T-cell (primary cell): ENCODE results near the gene MYT1. TPM values are rescaled to one million over a fixed set of nuclear protein-coding genes. Genes with fewer than 3 reads are reported as not detected.

Source experiments
- ATAC-seq, 4 experiments: fragments of 200-7000 bp in 3 of 4; fragments of 150-1000 bp in 1 of 4; cut with Tn5 transposase; replicated peaks in 1 of 4; 1 replicate in 3 of 4; 2 replicates in 1 of 4; pipeline ENCODE4 v1.10.0; 2021; ENCODE audit warnings: moderate library complexity in 3 of 4, mild to moderate bottlenecking in 2 of 4, moderate number of reproducible peaks in 1 of 4
- CTCF ChIA-PET, 2 donors: fragments of 300-600 bp; sonication (Branson Sonifier 250); formaldehyde crosslinking; loops; one replicate each; lab custom pipeline; 2022; ENCODE audit warnings: antibody characterized with exemption in 2 of 2; lab: Charles Lee
- POLR2A ChIA-PET, 2 donors: fragments of 300-600 bp; sonication (Branson Sonifier 250); formaldehyde crosslinking; loops; one replicate each; lab custom pipeline; 2022; ENCODE audit warnings: antibody characterized with exemption in 2 of 2; lab: Charles Lee
- DNase-seq, 35 experiments: peaks; one replicate each; pipeline versions ENCODE4 v3.0.0 to v3.0.0-alpha.2; 2013 to 2023
- H3K27ac ChIP-seq: one replicate; pipeline ENCODE4 v1.5.1; 2013; ENCODE audit warnings: low read length
- H3K27me3 ChIP-seq, 2 experiments: replicated peaks in 1 of 2; 1 replicate in 1 of 2; 2 replicates in 1 of 2; pipeline versions ENCODE4 v1.6.1 to v1.7.0; 2013; ENCODE audit warnings: low read length in 1 of 2, mixed read lengths in 1 of 2; ENCODE audit not compliant: control insufficient read depth in 2 of 2, insufficient read depth in 2 of 2; ENCODE audit errors: extremely low read depth in 1 of 2
- H3K36me3 ChIP-seq, 2 donors: 1 replicate in 1 of 2; 2 replicates in 1 of 2; pipeline versions ENCODE4 v1.6.1 to v1.7.0; 2013; ENCODE audit warnings: low read length in 1 of 2; ENCODE audit not compliant: control insufficient read depth in 2 of 2, insufficient read depth in 1 of 2; ENCODE audit errors: extremely low read depth in 1 of 2
- H3K4me1 ChIP-seq, 2 experiments: 1 replicate in 1 of 2; 2 replicates in 1 of 2; pipeline versions ENCODE4 v1.6.1 to v1.7.0; 2013; ENCODE audit warnings: low read length in 2 of 2, mixed read lengths in 1 of 2; ENCODE audit not compliant: insufficient read depth in 2 of 2, control insufficient read depth in 1 of 2; ENCODE audit errors: extremely low read depth in 1 of 2
- H3K4me3 ChIP-seq, 2 donors: 1 replicate in 1 of 2; 2 replicates in 1 of 2; pipeline versions ENCODE4 v1.5.1 to v1.7.0; 2013; ENCODE audit warnings: mild to moderate bottlenecking in 2 of 2, low read length in 1 of 2, moderate library complexity in 1 of 2; ENCODE audit not compliant: control insufficient read depth in 1 of 2; ENCODE audit errors: extremely low read depth in 1 of 2
- H3K9me3 ChIP-seq: 2 replicates; pipeline ENCODE4 v1.7.0; 2013
- H3K27ac Mint-ChIP-seq, 2 donors: one replicate each; pipeline ENCODE4 v1.8.0; 2020 to 2021; ENCODE audit warnings: mild to moderate bottlenecking in 2 of 2, mixed read lengths in 2 of 2
- H3K27me3 Mint-ChIP-seq, 2 donors: one replicate each; pipeline ENCODE4 v1.8.0; 2021 to 2022; ENCODE audit warnings: mixed read lengths in 2 of 2
- H3K36me3 Mint-ChIP-seq: one replicate; pipeline ENCODE4 v1.8.0; 2021; ENCODE audit warnings: mixed read lengths
- H3K4me1 Mint-ChIP-seq, 3 donors: one replicate each; pipeline ENCODE4 v1.8.0; 2020 to 2022; ENCODE audit warnings: mixed read lengths in 3 of 3, mild to moderate bottlenecking in 1 of 3
- H3K4me3 Mint-ChIP-seq, 3 donors: one replicate each; pipeline ENCODE4 v1.8.0; 2020 to 2022; ENCODE audit warnings: mild to moderate bottlenecking in 3 of 3, mixed read lengths in 3 of 3, moderate library complexity in 3 of 3
- H3K9me3 Mint-ChIP-seq, 3 donors: one replicate each; pipeline ENCODE4 v1.8.0; 2020 to 2022; ENCODE audit warnings: mixed read lengths in 3 of 3
- WGBS: methylation state at CpG from one replicate; pipeline ENCODE4 v1.1.5; 2013; ENCODE audit warnings: missing lambda C conversion rate; ENCODE audit not compliant: insufficient coverage; 5-methylcytosine and 5-hydroxymethylcytosine counted together
- total RNA-seq, 35 experiments: library from RNA in 6 of 35; stranded (reverse) in 6 of 35; fragments of 120-200 nt in 1 of 35; gene quantifications; one replicate each; pipeline versions ENCODE4 v1.2.1 to v1.2.4 and lab custom pipeline; 2013 to 2026

MYT1 gene
- total RNA-seq, 5 donors from 2014 or later (not counting 1 experiment from before 2014, with no cell fraction given), result 0.06 TPM; not detected in 4

- Histone ChIP-seq H3K4me3 (no peak overlapping the region), H3K27ac (no peak overlapping the region), H3K9me3 (no peaks in the 10 kb centered on the region), H3K27me3 (peaks cover 0 to 73% of the 10 kb centered on the region in 2 experiments), H3K36me3 (no peaks in the 10 kb centered on the region), H3K4me1 (no peaks in the 10 kb centered on the region)
- Mint-ChIP-seq H3K27me3 (peaks cover 3 to 5% of the 10 kb centered on the region in 2 donors), H3K4me1 (no peaks in the 10 kb centered on the region), H3K9me3 (no peaks in the 10 kb centered on the region), H3K36me3 (no peaks in the 10 kb centered on the region), H3K4me3 (no peak overlapping the region), H3K27ac (no peak overlapping the region)
- ChIA-PET POLR2A (no interaction called here), CTCF (no interaction called here)
- 75% methylated on average over 6 of the region's 8 CpGs for WGBS
- DNase-seq, result no peak
- ATAC-seq, result no peak
Observed at GRCh38 chr20:64206614-64207013, 42.4 kb downstream of the MYT1 start.

GRCh38 chr20:64207641-64208590 is 43.7 kb downstream of the MYT1 start:
- H3K27me3 Mint-ChIP-seq, result peaks cover 3 to 5% of the 10 kb centered on the region in 2 donors
- no peaks in the 10 kb centered on the region for H3K36me3 ChIP-seq
- 89% methylated on average over 21 of the region's 25 CpGs for WGBS
- H3K27ac Mint-ChIP-seq, result no peak overlapping the region
- no peaks in the 10 kb centered on the region for H3K9me3 Mint-ChIP-seq
- H3K4me1 Mint-ChIP-seq, result no peaks in the 10 kb centered on the region
- no peaks in the 10 kb centered on the region for H3K36me3 Mint-ChIP-seq
- no peak overlapping the region for H3K4me3 ChIP-seq
- DNase-seq (no peak), ATAC-seq (no peak)
- ChIA-PET CTCF (no interaction called here), POLR2A (no interaction called here)
- H3K4me3 Mint-ChIP-seq, result no peak overlapping the region
- H3K9me3 ChIP-seq, result no peaks in the 10 kb centered on the region
- H3K27ac ChIP-seq, result no peak overlapping the region
- H3K4me1 ChIP-seq, result no peaks in the 10 kb centered on the region
- H3K27me3 ChIP-seq, result peaks cover 0 to 61% of the 10 kb centered on the region in 2 experiments

GRCh38 chr20:64209148-64209547 is 44.9 kb downstream of the MYT1 start:
- Mint-ChIP-seq H3K9me3 (no peaks in the 10 kb centered on the region), H3K4me3 (no peak overlapping the region), H3K36me3 (no peaks in the 10 kb centered on the region)

GRCh38 chr20:64210656-64211369 is 46.6 kb downstream of the MYT1 start:
- Histone ChIP-seq H3K4me3 (no peak overlapping the region), H3K36me3 (no peaks in the 10 kb centered on the region), H3K9me3 (no peaks in the 10 kb centered on the region), H3K27me3 (peaks cover 0 to 51% of the 10 kb centered on the region in 2 experiments), H3K27ac (no peak overlapping the region), H3K4me1 (peaks cover 4 to 13% of the 10 kb centered on the region in 2 experiments)
- ATAC-seq (no peak), DNase-seq (no peak)
- no peaks in the 10 kb centered on the region for H3K36me3 Mint-ChIP-seq
- H3K4me1 Mint-ChIP-seq, result peaks cover 10 to 12% (median 12%) of the 10 kb centered on the region in 3 donors
- ChIA-PET POLR2A (no interaction called here), CTCF (no interaction called here)
- 67% methylated on average over 9 of the region's 15 CpGs for WGBS
- no peak overlapping the region for H3K4me3 Mint-ChIP-seq
- H3K27ac Mint-ChIP-seq, result no peak overlapping the region
- peaks cover under 1 to 2% of the 10 kb centered on the region in 2 donors for H3K27me3 Mint-ChIP-seq
- H3K9me3 Mint-ChIP-seq, result no peaks in the 10 kb centered on the region

More at GRCh38 chr20:64209148-64209547, 44.9 kb downstream of the MYT1 start:
- POLR2A ChIA-PET, result no interaction called here
- peaks cover 3 to 5% of the 10 kb centered on the region in 2 donors for H3K27me3 Mint-ChIP-seq
- H3K27ac ChIP-seq, result no peak overlapping the region
- peaks cover 0 to 60% of the 10 kb centered on the region in 2 experiments for H3K27me3 ChIP-seq
- H3K27ac Mint-ChIP-seq, result no peak overlapping the region
- no peak overlapping the region for H3K4me3 ChIP-seq
- DNase-seq (no peak), ATAC-seq (no peak)
- peaks cover 0 to under 1% of the 10 kb centered on the region in 2 experiments for H3K4me1 ChIP-seq
- no peaks in the 10 kb centered on the region for H3K9me3 ChIP-seq
- WGBS, result 85% methylated on average over 5 of the region's 7 CpGs
- CTCF ChIA-PET, result no interaction called here
- no peaks in the 10 kb centered on the region for H3K36me3 ChIP-seq
- H3K4me1 Mint-ChIP-seq, result no peaks in the 10 kb centered on the region

GRCh38 chr20:64211874-64212658 is 47.8 kb downstream of the MYT1 start:
- Histone ChIP-seq H3K4me3 (no peak overlapping the region), H3K36me3 (no peaks in the 10 kb centered on the region), H3K27ac (no peak overlapping the region), H3K9me3 (no peaks in the 10 kb centered on the region), H3K27me3 (peaks cover 0 to 41% of the 10 kb centered on the region in 2 experiments), H3K4me1 (peaks cover 4 to 17% of the 10 kb centered on the region in 2 experiments)
- H3K36me3 Mint-ChIP-seq, result no peaks in the 10 kb centered on the region
- ChIA-PET POLR2A (no interaction called here), CTCF (no interaction called here)
- DNase-seq, result no peak
- no peak overlapping the region for H3K27ac Mint-ChIP-seq
- 74% methylated on average over 9 of the region's 21 CpGs for WGBS
- no peak for ATAC-seq
- no peak overlapping the region for H3K4me3 Mint-ChIP-seq
- H3K4me1 Mint-ChIP-seq, result peaks cover 10 to 16% (median 16%) of the 10 kb centered on the region in 3 donors
- H3K9me3 Mint-ChIP-seq, result no peaks in the 10 kb centered on the region
- no peaks in the 10 kb centered on the region for H3K27me3 Mint-ChIP-seq

GRCh38 chr20:64212755-64213154 is 48.5 kb downstream of the MYT1 start:
- Histone ChIP-seq H3K27ac (no peak overlapping the region), H3K4me1 (peaks cover 4 to 17% of the 10 kb centered on the region in 2 experiments), H3K9me3 (no peaks in the 10 kb centered on the region), H3K27me3 (peaks cover 0 to 37% of the 10 kb centered on the region in 2 experiments), H3K36me3 (no peaks in the 10 kb centered on the region), H3K4me3 (no peak overlapping the region)
- POLR2A ChIA-PET, result no interaction called here
- H3K27ac Mint-ChIP-seq, result no peak overlapping the region
- no peak for ATAC-seq
- H3K36me3 Mint-ChIP-seq, result no peaks in the 10 kb centered on the region
- H3K4me3 Mint-ChIP-seq, result no peak overlapping the region
- CTCF ChIA-PET, result no interaction called here
- DNase-seq, result no peak
- no peaks in the 10 kb centered on the region for H3K27me3 Mint-ChIP-seq
- no peaks in the 10 kb centered on the region for H3K9me3 Mint-ChIP-seq
- WGBS, result 67% methylated on average over 6 of the region's 7 CpGs
- peaks cover 10 to 16% (median 16%) of the 10 kb centered on the region in 3 donors for H3K4me1 Mint-ChIP-seq
